Testis (tissue), 3 donors: ENCODE data around the gene KHDC3L. TPM values are rescaled to one million over a fixed set of nuclear protein-coding genes. Genes with fewer than 3 reads are reported as not detected.

Source experiments
- DNase-seq: peaks from one replicate; pipeline ENCODE4 v3.0.0-alpha.2; 2019
- H3K27ac ChIP-seq, 2 donors: fragments of 200-600 bp; sonication (generic); one replicate each; pipeline ENCODE4 v1.5.1; 2019
- H3K27me3 ChIP-seq: fragments of 200-600 bp; sonication (generic); one replicate; pipeline ENCODE4 v1.5.1; 2019
- H3K36me3 ChIP-seq: fragments of 200-600 bp; sonication (generic); one replicate; pipeline ENCODE4 v1.5.1; 2017; ENCODE audit warnings: low read depth; ENCODE audit errors: missing control alignments
- H3K4me1 ChIP-seq: fragments of 200-600 bp; sonication (generic); one replicate; pipeline ENCODE4 v1.5.1; 2019
- H3K4me3 ChIP-seq, 2 donors: fragments of 200-600 bp; sonication (generic); one replicate each; pipeline ENCODE4 v1.5.1; 2017 to 2019
- H3K9me3 ChIP-seq: fragments of 200-600 bp; sonication (generic); one replicate; pipeline ENCODE4 v1.5.1; 2017
- CTCF ChIP-seq, 3 experiments: fragments of 450-650 bp in 2 of 3; fragments of 200-600 bp in 1 of 3; sonication (generic) in 1 of 3; IDR thresholded peaks; one replicate each; pipeline ENCODE4 v1.5.1; 2016 to 2019; ENCODE audit warnings: antibody characterized with exemption in 3 of 3, mild to moderate bottlenecking in 2 of 3, moderate library complexity in 1 of 3
- POLR2A ChIP-seq: fragments of 450-650 bp; IDR thresholded peaks from one replicate; pipeline ENCODE4 v1.6.1; 2017; ENCODE audit warnings: antibody characterized with exemption, mild to moderate bottlenecking, moderate library complexity
- WGBS, 2 donors: methylation state at CpG; one replicate each; pipeline ENCODE4 v1.1.5; 2018; 5-methylcytosine and 5-hydroxymethylcytosine counted together
- intact Hi-C: fragments of 100-400 bp; cut with DNase I; formaldehyde crosslinking; loops from one replicate; pipeline ENCODE4 v1.15.1; 2023; ENCODE audit warnings: low total_unique reads
- polyA plus RNA-seq: library from polyadenylated mRNA; stranded (reverse); fragments of 350-450 nt; fragmentation: Illumina TruSeq; extraction: RNeasy Lipid Tissue Mini Kit (QIAGEN cat#74804); gene quantifications from one replicate; pipeline ENCODE4 v1.2.3, GENCODE V29; 2014; ENCODE audit warnings: low read depth, low replicate concordance; ENCODE audit not compliant: insufficient read depth
- total RNA-seq, 2 donors: library from RNA; depleted of rRNA; stranded (reverse); fragments of >200 nt; gene quantifications; one replicate each; pipeline ENCODE4 v1.2.3, GENCODE V29; 2016

KHDC3L gene
- total and polyA plus RNA-seq, 3 donors from 2014 or later = 0.47 TPM; not detected in 2

GRCh38 chr6:73369157-73369556, 6.7 kb downstream of the KHDC3L start:
- Histone ChIP-seq H3K27ac (no peak overlapping the region), H3K4me1 (no peaks in the 10 kb centered on the region), H3K27me3 (no peaks in the 10 kb centered on the region), H3K9me3 (no peaks in the 10 kb centered on the region), H3K36me3 (no peaks in the 10 kb centered on the region), H3K4me3 (peak overlapping the region; percentile 45 to 63)
- intact Hi-C loops = no loop called here
- DNase-seq = no peak
- 62 to 86% methylated on average over 14 of the region's 14 CpGs for WGBS, 2 donors
- TF ChIP-seq POLR2A = no peak

GRCh38 chr6:73369563-73369962, 7.1 kb downstream of the KHDC3L start, which contains the start of gene OOEP:
OOEP (minus strand) TSS chr6:73369897; CDS start chr6:73369792, 105 bp downstream.
- WGBS, 2 donors = 75 to 86% methylated on average over 32 to 36 of the region's 36 CpGs
- TF ChIP-seq CTCF (IDR thresholded peaks at IDR 0.05) (no peak), POLR2A (no peak)

GRCh38 chr6:73371984-73372383, 9.5 kb downstream of the KHDC3L start:
- no peaks in the 10 kb centered on the region for H3K27me3 ChIP-seq
- no peak for DNase-seq
- intact Hi-C loops = no loop called here
- TF ChIP-seq POLR2A (no peak), CTCF (IDR thresholded peaks at IDR 0.05) (no peak)
- no peaks in the 10 kb centered on the region for H3K4me1 ChIP-seq
- WGBS, 2 donors = 91 to 99% methylated on average over 4 of the region's 4 CpGs
- no peaks in the 10 kb centered on the region for H3K36me3 ChIP-seq
- H3K9me3 ChIP-seq = no peaks in the 10 kb centered on the region
- H3K27ac ChIP-seq = no peak overlapping the region
- no peak overlapping the region for H3K4me3 ChIP-seq

More at GRCh38 chr6:73369563-73369962, 7.1 kb downstream of the KHDC3L start, which contains the start of gene OOEP:
- peak; percentile 63 for DNase-seq
- no peaks in the 10 kb centered on the region for H3K9me3 ChIP-seq
- no peak within 1 kb of the TSS for H3K27ac ChIP-seq
- no peaks in the 10 kb centered on the region for H3K27me3 ChIP-seq
- intact Hi-C loops = no loop called here
- H3K4me1 ChIP-seq = no peaks in the 10 kb centered on the region
- H3K36me3 ChIP-seq = no peaks in the 10 kb centered on the region
- H3K4me3 ChIP-seq = peak within 1 kb of the TSS; percentile 45 to 63

- Histone ChIP-seq H3K9me3 (no peaks in the 10 kb centered on the region), H3K36me3 (no peaks in the 10 kb centered on the region), H3K27me3 (no peaks in the 10 kb centered on the region), H3K4me1 (no peaks in the 10 kb centered on the region), H3K27ac (no peak overlapping the region), H3K4me3 (no peak overlapping the region)
- TF ChIP-seq CTCF (IDR thresholded peaks at IDR 0.05) = no peak
- no peak for TF ChIP-seq POLR2A
- DNase-seq = no peak
- intact Hi-C loops = no loop called here
- WGBS, 2 donors = 86 to 90% methylated on average over 10 of the region's 10 CpGs
Observed at GRCh38 chr6:73372516-73372915, 10.1 kb downstream of the KHDC3L start.

GRCh38 chr6:73375216-73375615, 12.8 kb downstream of the KHDC3L start:
- no peak overlapping the region for H3K4me3 ChIP-seq
- no peaks in the 10 kb centered on the region for H3K9me3 ChIP-seq
- no peak overlapping the region for H3K27ac ChIP-seq
- 90 to 95% methylated on average over 1 of the region's 1 CpG for WGBS, 2 donors
- H3K36me3 ChIP-seq = no peaks in the 10 kb centered on the region
- no peaks in the 10 kb centered on the region for H3K27me3 ChIP-seq
- intact Hi-C loops = no loop called here
- no peaks in the 10 kb centered on the region for H3K4me1 ChIP-seq
- TF ChIP-seq CTCF (IDR thresholded peaks at IDR 0.05) (no peak), POLR2A (no peak)
- no peak for DNase-seq
